HAP-1 (cell line): Measurements from ENCODE around the gene RFNG.

ENCODE experiments used
- DNase-seq, 2 experiments: peaks; one replicate each; pipeline ENCODE4 v3.0.0-alpha.2; 2016 to 2020; ENCODE audit warnings: low spot score in 2 of 2
- H3K27me3 ChIP-seq: fragments of 250-450 bp; sonication (Bioruptor Pico); 2 replicates; pipeline ENCODE4 v1.5.1; 2020; ENCODE audit warnings: low read depth, mild to moderate bottlenecking, moderate library complexity
- H3K36me3 ChIP-seq: fragments of 250-450 bp; sonication (Bioruptor Pico); replicated peaks from 2 replicates; pipeline ENCODE4 v1.5.1; 2020; ENCODE audit warnings: mild to moderate bottlenecking
- H3K4me1 ChIP-seq: fragments of 250-450 bp; sonication (Bioruptor Pico); 2 replicates; pipeline ENCODE4 v1.5.1; 2020; ENCODE audit warnings: mild to moderate bottlenecking
- H3K4me3 ChIP-seq: fragments of 250-450 bp; sonication (Bioruptor Pico); 2 replicates; pipeline ENCODE4 v1.5.1; 2020; ENCODE audit warnings: mild to moderate bottlenecking, moderate library complexity
- H3K9me3 ChIP-seq: fragments of 250-450 bp; sonication (Bioruptor Pico); 2 replicates; pipeline ENCODE4 v1.5.1; 2020; ENCODE audit warnings: mild to moderate bottlenecking, moderate library complexity
- in situ Hi-C: fragments of 300-500 bp; cut with MboI; formaldehyde crosslinking; loops from 3 replicates; pipeline ENCODE4 v1.14.3; 2020; ENCODE audit warnings: low sequenced_read_pairs, inconsistent platforms, mixed read lengths

RFNG gene

DNA sequence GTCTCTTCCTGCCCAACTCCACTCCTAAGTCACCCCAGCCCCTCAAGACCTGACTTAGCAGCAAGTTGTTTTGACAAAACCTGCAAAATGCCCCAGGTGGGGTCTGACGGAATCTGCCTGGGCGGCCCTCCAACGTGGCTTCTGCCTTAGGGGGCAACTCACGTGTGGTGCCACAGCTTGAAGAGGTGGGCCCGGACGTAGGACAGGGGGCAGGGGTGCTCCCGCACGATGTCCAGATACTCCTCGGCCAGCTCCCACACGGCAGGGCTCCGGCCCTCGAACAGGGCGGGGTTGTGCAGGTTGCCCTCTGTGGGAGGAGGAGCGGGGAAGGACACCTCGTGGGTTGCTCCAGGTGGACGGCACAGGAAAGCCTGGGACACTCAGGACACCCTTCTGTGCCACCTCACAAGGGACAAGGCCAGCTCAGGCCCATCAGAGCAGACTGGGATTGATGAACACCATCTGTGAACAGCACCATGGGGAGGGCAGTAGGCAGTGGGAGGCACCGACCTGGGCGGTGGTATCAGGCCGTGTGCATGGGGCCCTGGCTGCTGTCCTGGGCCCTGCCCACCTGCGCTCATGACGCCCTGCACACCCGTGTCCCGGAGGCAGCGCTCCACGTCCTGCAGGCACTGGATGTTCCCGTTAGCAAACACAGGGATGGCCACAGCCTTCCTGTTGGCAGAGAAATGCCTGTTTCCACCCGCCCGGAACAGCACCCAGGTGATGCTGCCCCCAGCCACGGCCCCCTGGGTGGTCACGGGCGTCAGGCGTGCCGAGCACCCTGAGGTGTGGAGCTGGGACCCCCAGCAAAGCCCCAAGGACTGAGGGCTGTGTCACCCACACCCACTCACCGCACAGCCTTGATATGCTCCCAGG is 9.7 kb upstream of the RFNG start:
- Histone ChIP-seq H3K9me3 (no peaks in the 10 kb centered on the region; the same call in 1 of the 2 replicates), H3K36me3 (peaks cover 80% of the 10 kb centered on the region), H3K4me3 (no peak overlapping the region), H3K27me3 (no peaks in the 10 kb centered on the region), H3K4me1 (peaks cover 5% of the 10 kb centered on the region)
- in situ Hi-C loops, result no loop called here
- DNase-seq, result no peak

GRCh38 chr17:82060614-82061013 is 9.0 kb upstream of the RFNG start:
- Histone ChIP-seq H3K27me3 (no peaks in the 10 kb centered on the region), H3K36me3 (peaks cover 86% of the 10 kb centered on the region), H3K9me3 (no peaks in the 10 kb centered on the region), H3K4me3 (no peak overlapping the region), H3K4me1 (no peaks in the 10 kb centered on the region)
- in situ Hi-C loops, result no loop called here
- no peak for DNase-seq

DNA sequence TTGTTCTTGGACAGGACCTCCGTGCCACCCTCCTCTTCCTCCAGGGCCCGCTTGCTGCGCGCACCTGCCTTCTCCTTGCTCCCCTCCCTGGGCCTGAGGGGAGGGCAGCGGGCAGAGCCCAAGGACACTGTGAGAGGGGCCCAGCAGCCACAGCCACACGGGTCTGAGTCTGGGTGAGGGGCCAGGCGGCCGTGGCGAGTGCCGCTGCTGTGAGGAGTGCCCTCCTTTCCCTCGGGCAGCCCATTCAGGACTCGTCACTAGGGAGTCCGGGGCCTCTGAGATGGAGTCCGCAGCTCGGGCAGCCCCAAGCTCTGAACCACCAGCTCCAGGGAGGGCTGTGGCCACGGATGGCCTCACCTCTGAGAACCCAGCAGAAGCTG is 8.4 kb upstream of the RFNG start:
- Histone ChIP-seq H3K36me3 (peaks cover 90% of the 10 kb centered on the region), H3K4me3 (no peak overlapping the region), H3K27me3 (no peaks in the 10 kb centered on the region), H3K4me1 (no peaks in the 10 kb centered on the region), H3K9me3 (no peaks in the 10 kb centered on the region)
- no peak for DNase-seq
- in situ Hi-C loops, result no loop called here

GRCh38 chr17:82059272-82060000 is 7.8 kb upstream of the RFNG start:
- DNase-seq, result no peak
- H3K9me3 ChIP-seq, result no peaks in the 10 kb centered on the region
- in situ Hi-C loops, result no loop called here
- no peak overlapping the region for H3K4me3 ChIP-seq
- H3K27me3 ChIP-seq, result no peaks in the 10 kb centered on the region
- no peaks in the 10 kb centered on the region for H3K4me1 ChIP-seq
- peaks cover 94% of the 10 kb centered on the region for H3K36me3 ChIP-seq

- Histone ChIP-seq H3K9me3 (no peaks in the 10 kb centered on the region), H3K27me3 (no peaks in the 10 kb centered on the region), H3K4me1 (no peaks in the 10 kb centered on the region), H3K36me3 (peaks cover 94% of the 10 kb centered on the region), H3K4me3 (no peak overlapping the region)
- in situ Hi-C loops, result no loop called here
- DNase-seq, result no peak
Observed at GRCh38 chr17:82058855-82059249, 7.2 kb upstream of the RFNG start.

DNA sequence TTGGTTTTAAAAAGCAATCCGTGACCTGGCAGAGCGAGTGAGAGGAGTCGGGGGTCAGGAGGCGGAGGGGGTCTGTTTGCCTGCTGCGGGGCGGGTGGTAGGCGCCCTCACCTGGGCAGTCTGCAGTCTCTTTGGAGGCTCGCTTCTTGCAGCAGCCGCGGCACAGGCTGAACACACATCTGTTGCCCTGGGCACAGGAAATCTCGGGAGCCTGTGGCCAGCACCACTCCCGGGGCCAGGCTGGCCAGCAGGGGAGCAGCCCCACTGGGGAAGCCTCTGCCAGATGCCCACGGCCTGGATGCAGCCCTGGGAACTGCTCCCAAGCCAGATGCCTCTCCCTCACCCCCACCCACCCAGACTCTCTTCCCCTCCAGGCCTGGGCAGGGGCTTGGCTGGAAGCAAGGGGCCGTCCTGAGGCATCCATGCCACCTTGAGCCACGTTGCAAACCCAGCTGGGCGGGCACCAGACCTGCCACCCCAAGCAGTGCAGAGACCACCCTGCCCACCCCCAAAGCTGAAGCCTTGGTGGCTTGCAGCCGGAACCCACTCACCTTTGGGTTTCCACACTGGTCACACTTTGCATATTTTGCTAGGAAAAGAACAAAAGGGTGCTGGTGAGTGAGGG is 6.7 kb upstream of the RFNG start:
- Histone ChIP-seq H3K9me3 (no peaks in the 10 kb centered on the region), H3K4me1 (no peaks in the 10 kb centered on the region), H3K36me3 (peaks cover 94% of the 10 kb centered on the region), H3K27me3 (no peaks in the 10 kb centered on the region), H3K4me3 (no peak overlapping the region)
- in situ Hi-C loops, result no loop called here
- no peak for DNase-seq

DNA sequence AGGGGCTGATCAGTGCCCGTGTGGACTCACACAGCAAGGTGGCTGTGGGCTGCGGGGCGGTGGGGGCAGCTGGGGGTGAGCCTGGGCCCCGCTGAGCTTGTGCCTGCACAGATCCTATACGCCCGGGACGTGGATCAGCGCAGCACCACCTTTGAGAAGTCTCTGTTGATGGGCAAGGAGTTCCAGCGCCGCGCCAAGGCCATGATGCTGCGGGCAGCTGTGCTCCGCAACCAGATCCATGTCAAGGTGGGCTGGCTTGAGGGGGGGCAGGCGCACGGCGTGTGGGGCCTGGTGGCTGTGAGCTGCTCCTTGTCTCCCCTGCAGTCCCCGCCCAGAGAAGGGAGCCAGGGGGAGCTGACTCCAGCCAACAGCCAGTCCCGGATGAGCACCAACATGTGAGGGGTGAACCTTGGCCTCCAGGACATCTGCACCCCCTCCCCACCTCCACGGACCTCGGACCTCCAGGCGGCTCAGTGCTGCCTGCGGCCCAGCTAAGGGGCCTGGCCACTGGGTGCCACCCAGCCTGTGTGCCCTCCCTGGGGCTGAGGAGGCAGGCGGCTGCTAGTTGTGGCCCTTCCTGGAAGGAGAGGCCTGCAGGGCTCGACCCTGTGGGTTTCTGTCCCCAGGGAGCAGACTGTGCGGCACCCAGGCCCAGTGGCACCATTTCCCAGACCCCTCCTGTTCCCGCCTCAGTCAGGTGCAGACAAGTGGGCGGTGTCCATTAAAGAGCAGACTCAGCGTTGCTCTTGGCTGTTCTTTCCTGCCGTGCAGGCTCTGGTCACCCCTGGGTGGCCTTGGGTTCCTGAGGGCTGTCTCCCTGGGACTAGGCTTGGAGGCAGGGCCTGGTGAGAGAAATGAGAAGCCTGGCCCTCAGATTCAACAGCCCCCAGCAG is 5.4 kb upstream of the RFNG start:
- DNase-seq, result no peak
- in situ Hi-C loops, result no loop called here
- no peaks in the 10 kb centered on the region for H3K27me3 ChIP-seq
- H3K9me3 ChIP-seq, result no peaks in the 10 kb centered on the region
- H3K36me3 ChIP-seq, result peaks cover 83% of the 10 kb centered on the region
- no peaks in the 10 kb centered on the region; the same call in 1 of the 2 replicates for H3K4me1 ChIP-seq
- no peak overlapping the region for H3K4me3 ChIP-seq

DNA sequence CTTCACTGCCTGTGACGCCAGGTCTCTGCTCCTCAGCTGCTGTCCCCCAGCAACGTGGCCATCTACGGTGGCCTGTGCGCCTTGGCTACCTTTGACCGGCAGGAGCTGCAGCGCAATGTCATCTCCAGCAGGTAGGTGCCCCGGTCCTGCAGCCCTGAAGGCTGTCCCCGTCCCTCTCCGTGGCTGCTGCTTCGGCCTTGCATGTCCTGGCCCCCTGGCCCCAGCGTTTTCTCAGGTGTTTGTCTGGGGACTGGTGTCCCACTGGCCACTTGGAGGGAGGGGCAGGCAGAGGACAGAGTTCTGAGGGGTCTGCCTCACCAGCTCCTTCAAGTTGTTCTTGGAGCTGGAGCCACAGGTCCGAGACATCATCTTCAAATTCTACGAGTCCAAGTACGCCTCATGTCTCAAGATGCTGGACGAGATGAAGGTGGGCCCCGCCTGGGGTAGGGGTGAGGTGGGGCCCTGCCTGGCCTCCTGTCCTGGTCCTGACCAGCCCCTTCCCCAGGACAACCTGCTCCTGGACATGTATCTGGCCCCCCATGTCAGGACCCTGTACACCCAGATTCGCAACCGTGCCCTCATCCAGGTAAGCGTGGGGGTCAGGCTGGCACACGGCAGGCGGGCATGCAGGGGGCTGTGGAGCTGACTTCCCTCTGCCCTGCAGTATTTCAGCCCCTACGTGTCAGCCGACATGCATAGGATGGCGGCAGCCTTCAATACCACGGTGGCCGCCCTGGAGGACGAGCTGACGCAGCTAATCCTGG is 4.5 kb upstream of the RFNG start:
- H3K36me3 ChIP-seq, result peaks cover 77% of the 10 kb centered on the region
- no peaks in the 10 kb centered on the region; the same call in 1 of the 2 replicates for H3K4me1 ChIP-seq
- in situ Hi-C loops, result no loop called here
- no peaks in the 10 kb centered on the region for H3K27me3 ChIP-seq
- DNase-seq, result no peak
- no peaks in the 10 kb centered on the region for H3K9me3 ChIP-seq
- no peak overlapping the region for H3K4me3 ChIP-seq

DNA sequence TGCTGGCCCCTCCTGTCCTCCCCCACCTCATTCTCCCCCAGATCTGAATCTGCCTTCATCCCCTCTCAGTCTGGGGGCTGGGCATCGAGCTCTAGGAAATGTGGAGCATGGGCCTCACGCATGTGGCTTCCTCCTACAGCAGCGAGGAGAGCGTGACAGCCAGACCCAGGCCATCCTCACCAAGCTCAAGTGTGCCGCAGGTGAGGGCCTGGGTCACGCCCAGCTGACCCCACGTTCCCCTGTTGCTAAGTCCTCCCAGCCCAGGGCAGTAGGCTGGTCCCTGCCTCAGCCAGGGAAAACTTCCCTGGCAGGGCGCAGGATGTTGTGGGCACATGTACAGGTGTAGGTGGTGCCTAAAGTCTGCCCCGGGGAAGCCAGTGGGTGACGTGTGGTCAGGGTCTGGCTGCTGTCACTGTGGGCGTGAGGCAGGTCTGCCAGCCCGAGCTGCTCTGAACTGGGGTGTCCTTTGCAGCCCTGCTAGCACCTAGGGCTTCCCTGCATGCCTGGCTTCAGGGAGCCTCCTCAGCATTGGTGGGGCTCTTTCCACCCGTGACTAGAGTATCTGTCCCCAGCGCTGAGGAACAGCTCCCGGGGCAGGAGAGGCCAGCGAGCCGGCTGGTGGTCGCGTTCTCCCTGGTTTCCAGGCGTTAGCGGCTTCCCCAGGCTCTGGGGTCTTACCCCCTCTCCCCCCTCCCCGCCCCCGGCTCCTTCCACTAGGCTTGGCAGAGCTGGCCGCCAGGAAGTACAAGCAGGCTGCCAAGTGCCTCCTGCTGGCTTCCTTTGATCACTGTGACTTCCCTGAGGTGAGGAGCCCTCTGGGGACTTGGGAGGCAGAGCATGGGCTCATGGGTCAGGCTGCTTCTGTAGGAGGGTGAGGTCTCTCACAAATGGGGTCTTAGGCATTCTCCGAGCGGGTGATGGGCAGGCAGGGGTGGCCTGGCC is 3.7 kb upstream of the RFNG start:
- no peak for DNase-seq
- Histone ChIP-seq H3K9me3 (no peaks in the 10 kb centered on the region), H3K4me3 (no peak overlapping the region), H3K4me1 (peaks cover 3% of the 10 kb centered on the region; the same call in 1 of the 2 replicates), H3K27me3 (no peaks in the 10 kb centered on the region), H3K36me3 (peaks cover 68% of the 10 kb centered on the region)
- in situ Hi-C loops, result no loop called here

DNA sequence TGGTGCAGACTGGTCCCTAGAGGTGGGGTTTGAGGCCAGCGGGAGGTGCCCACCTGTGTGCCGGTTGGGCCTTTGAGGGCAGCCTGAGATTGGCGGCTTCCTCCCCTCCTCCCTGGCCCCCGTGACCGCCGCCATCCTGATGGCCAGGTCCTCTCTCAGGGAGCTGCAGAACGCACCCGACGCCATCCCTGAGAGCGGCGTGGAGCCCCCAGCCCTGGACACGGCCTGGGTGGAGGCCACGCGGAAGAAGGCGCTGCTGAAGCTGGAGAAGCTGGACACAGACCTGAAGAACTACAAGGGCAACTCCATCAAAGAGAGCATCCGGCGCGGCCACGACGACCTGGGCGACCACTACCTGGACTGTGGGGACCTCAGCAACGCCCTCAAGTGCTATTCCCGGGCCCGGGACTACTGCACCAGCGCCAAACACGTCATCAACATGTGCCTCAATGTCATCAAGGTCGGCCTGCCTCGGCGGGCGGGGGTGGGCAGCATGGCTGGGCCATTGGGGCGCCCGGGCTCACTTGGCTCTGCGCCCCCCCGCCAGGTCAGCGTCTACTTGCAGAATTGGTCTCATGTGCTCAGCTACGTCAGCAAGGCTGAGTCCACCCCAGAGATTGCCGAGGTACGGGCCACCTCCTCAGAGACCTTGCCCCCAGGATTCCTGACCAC is 2.9 kb upstream of the RFNG start:
- H3K4me1 ChIP-seq, result peaks cover 3% of the 10 kb centered on the region; the same call in 1 of the 2 replicates
- peaks cover 62% of the 10 kb centered on the region for H3K36me3 ChIP-seq
- no peak for DNase-seq
- no peaks in the 10 kb centered on the region for H3K27me3 ChIP-seq
- in situ Hi-C loops, result no loop called here
- H3K4me3 ChIP-seq, result no peak overlapping the region
- no peaks in the 10 kb centered on the region for H3K9me3 ChIP-seq

GRCh38 chr17:82053556-82054263 is 2.1 kb upstream of the RFNG start:
- Histone ChIP-seq H3K4me1 (peaks cover 3% of the 10 kb centered on the region; the same call in 1 of the 2 replicates), H3K36me3 (peaks cover 59% of the 10 kb centered on the region), H3K27me3 (no peaks in the 10 kb centered on the region), H3K9me3 (no peaks in the 10 kb centered on the region), H3K4me3 (peak overlapping the region; percentile 71; the same call in 1 of the 2 replicates)
- in situ Hi-C loops, result no loop called here
- no peak for DNase-seq
